HCT116 (cell line): ENCODE measurements around the gene GRM1. TPM values are rescaled to one million over a fixed set of nuclear protein-coding genes. Genes with fewer than 3 reads are reported as not detected.

Source experiments
- ATAC-seq: fragments of 200-7000 bp; cut with Tn5 transposase; 2 replicates; pipeline ENCODE4 v1.9.1; 2020; ENCODE audit warnings: mild to moderate bottlenecking, moderate library complexity
- BruUV-seq: library from RNA; stranded (reverse); fragments of 400-500 nt; replicated peaks from 2 replicates; lab custom pipeline; 2021; lab: Mats Ljungman, UMichigan
- CTCF ChIA-PET: fragments of 300-600 bp; sonication (Branson Sonifier 250); formaldehyde crosslinking; loops from one replicate; lab custom pipeline; 2021; ENCODE audit warnings: antibody characterized with exemption; lab: Charles Lee
- POLR2A ChIA-PET: fragments of 300-600, 350-600 bp; sonication (Branson Sonifier 250); formaldehyde crosslinking; loops from one replicate; lab custom pipeline; 2021; ENCODE audit warnings: antibody characterized with exemption; lab: Charles Lee
- RAD21 ChIA-PET, 2 experiments: fragments of 300-600 bp; sonication (Branson Sonifier 250); formaldehyde crosslinking; loops; one replicate each; lab custom pipeline; 2023; ENCODE audit warnings: low total read pairs in 2 of 2; ENCODE audit not compliant: uncharacterized antibody in 2 of 2, unreplicated experiment in 2 of 2, low non-redundant PET in 1 of 2; lab: Charles Lee
- DNase-seq: peaks from one replicate; pipeline ENCODE4 v3.0.0-alpha.2; 2010; ENCODE audit warnings: low read depth, low spot score
- H2AFZ ChIP-seq: fragments of 200-600 bp; shearing (Covaris generic), sonication (generic); 2 replicates; pipeline ENCODE4 v1.6.1; 2017; ENCODE audit warnings: low read depth, mixed run types, mixed read lengths, antibody characterized with exemption, low read length; ENCODE audit not compliant: poor library complexity, severe bottlenecking
- H3K27ac ChIP-seq: 2 replicates; pipeline ENCODE4 v1.5.1; 2012; ENCODE audit warnings: low read depth, low read length
- H3K27me3 ChIP-seq: fragments of 200-600 bp; sonication (generic); 2 replicates; pipeline ENCODE4 v1.6.1; 2016; ENCODE audit warnings: mixed run types, low read length, mixed read lengths; ENCODE audit not compliant: insufficient read depth
- H3K36me3 ChIP-seq, 2 experiments: fragments of 200-500 bp in 1 of 2; fragments of 200-600 bp in 1 of 2; sonication (Bioruptor generic) in 1 of 2; sonication (generic) in 1 of 2; 2 replicates each; pipeline versions ENCODE4 v1.5.1 to v1.6.1; 2014 to 2016; ENCODE audit warnings: low read length in 2 of 2, inconsistent platforms in 1 of 2, mixed read lengths in 1 of 2, mixed run types in 1 of 2; ENCODE audit not compliant: insufficient read depth in 2 of 2, control insufficient read depth in 1 of 2
- H3K4me1 ChIP-seq, 2 experiments: fragments of 200-600 bp in 1 of 2; sonication (generic) in 1 of 2; 2 replicates each; pipeline versions ENCODE4 v1.5.1 to v1.6.1; 2012 to 2017; ENCODE audit warnings: low read length in 2 of 2, inconsistent platforms in 1 of 2, mild to moderate bottlenecking in 1 of 2, mixed read lengths in 1 of 2, mixed run types in 1 of 2, moderate library complexity in 1 of 2; ENCODE audit not compliant: insufficient read depth in 2 of 2, control insufficient read depth in 1 of 2
- H3K4me2 ChIP-seq: fragments of 200-600 bp; sonication (generic); 2 replicates; pipeline ENCODE4 v1.6.1; 2017; ENCODE audit warnings: mixed run types, low read length, mixed read lengths
- H3K4me3 ChIP-seq, 2 experiments: fragments of 200-600 bp in 1 of 2; sonication (generic) in 1 of 2; replicated peaks in 1 of 2; 2 replicates each; pipeline ENCODE4 v1.5.1; 2011 to 2016; ENCODE audit warnings: low read length in 2 of 2, control low read depth in 1 of 2, low read depth in 1 of 2, mild to moderate bottlenecking in 1 of 2, mixed read lengths in 1 of 2, mixed run types in 1 of 2
- H3K79me2 ChIP-seq: fragments of 200-600 bp; sonication (generic); 2 replicates; pipeline ENCODE4 v1.6.1; 2017; ENCODE audit warnings: mild to moderate bottlenecking, mixed run types, low read length, moderate library complexity, mixed read lengths; ENCODE audit not compliant: insufficient read depth
- H3K9ac ChIP-seq: fragments of 200-600 bp; sonication (generic); 2 replicates; pipeline ENCODE4 v1.6.1; 2016; ENCODE audit warnings: low read length, mixed read lengths
- H3K9me2 ChIP-seq: fragments of 200-600 bp; sonication (generic), shearing (Covaris generic); 2 replicates; pipeline ENCODE4 v1.6.1; 2017; ENCODE audit warnings: mixed run types, mild to moderate bottlenecking, moderate library complexity; ENCODE audit not compliant: insufficient read depth
- H3K9me3 ChIP-seq, 2 experiments: fragments of 200-500 bp in 1 of 2; fragments of 200-600 bp in 1 of 2; sonication (Bioruptor generic) in 1 of 2; sonication (generic) in 1 of 2; 2 replicates each; pipeline ENCODE4 v1.6.1; 2014 to 2017; ENCODE audit warnings: low read length in 2 of 2, mixed read lengths in 2 of 2, inconsistent platforms in 1 of 2, low read depth in 1 of 2, mild to moderate bottlenecking in 1 of 2, mixed run types in 1 of 2, moderate library complexity in 1 of 2; ENCODE audit not compliant: control insufficient read depth in 1 of 2, insufficient read depth in 1 of 2
- H4K20me1 ChIP-seq: fragments of 200-600 bp; sonication (generic), shearing (Covaris generic); 2 replicates; pipeline ENCODE4 v1.6.1; 2017; ENCODE audit warnings: mixed run types, mild to moderate bottlenecking, moderate library complexity; ENCODE audit not compliant: insufficient read depth
- CBX3 ChIP-seq: IDR thresholded peaks from 2 replicates; pipeline ENCODE4 v1.6.1; 2012; ENCODE audit warnings: low read depth
- CEBPB ChIP-seq: IDR thresholded peaks from 2 replicates; pipeline ENCODE4 v1.6.1; 2012; ENCODE audit warnings: low read depth
- EGR1 ChIP-seq: IDR thresholded peaks from 2 replicates; pipeline ENCODE4 v1.6.1; 2012; ENCODE audit warnings: low read depth
- ELF1 ChIP-seq: IDR thresholded peaks from 2 replicates; pipeline ENCODE4 v1.6.1; 2012; ENCODE audit warnings: low read depth, borderline replicate concordance
- EZH2 ChIP-seq: fragments of 200-600 bp; sonication (generic); IDR thresholded peaks from 2 replicates; pipeline ENCODE4 v1.6.1; 2017; ENCODE audit warnings: antibody characterized with exemption, mixed run types
- EZH2phosphoT487 ChIP-seq: fragments of 200-600 bp; IDR thresholded peaks from 2 replicates; pipeline ENCODE4 v1.6.1; 2018; ENCODE audit warnings: antibody characterized with exemption, borderline replicate concordance
- FOSL1 ChIP-seq: IDR thresholded peaks from 2 replicates; pipeline ENCODE4 v1.6.1; 2012; ENCODE audit warnings: low read depth
- JUND ChIP-seq: IDR thresholded peaks from 2 replicates; pipeline ENCODE4 v1.6.1; 2012
- MAX ChIP-seq: IDR thresholded peaks from 2 replicates; pipeline ENCODE4 v1.6.1; 2012
- POLR2A ChIP-seq: IDR thresholded peaks from 2 replicates; pipeline ENCODE4 v1.7.0; 2011; ENCODE audit warnings: borderline replicate concordance; ENCODE audit not compliant: insufficient read depth, insufficient read length; ENCODE audit errors: extremely low read depth
- POLR2AphosphoS5 ChIP-seq: IDR thresholded peaks from 2 replicates; pipeline ENCODE4 v1.6.1; 2011; ENCODE audit warnings: mild to moderate bottlenecking, low read depth, low read length, moderate library complexity
- REST ChIP-seq: IDR thresholded peaks from 2 replicates; pipeline ENCODE4 v1.6.1; 2012; ENCODE audit warnings: low read depth
- SP1 ChIP-seq: IDR thresholded peaks from 2 replicates; pipeline ENCODE4 v1.6.1; 2012; ENCODE audit warnings: low read depth
- TCF7L2 ChIP-seq: IDR thresholded peaks from 2 replicates; pipeline ENCODE4 v1.7.0; 2011; ENCODE audit warnings: borderline replicate concordance, inconsistent platforms; ENCODE audit not compliant: insufficient read depth, insufficient read length; ENCODE audit errors: extremely low read depth
- YY1 ChIP-seq: IDR thresholded peaks from 2 replicates; pipeline ENCODE4 v1.6.1; 2011; ENCODE audit warnings: low read length, low read depth, moderate library complexity, mild to moderate bottlenecking; ENCODE audit not compliant: insufficient replicate concordance; ENCODE audit errors: extremely low read depth
- ZFX ChIP-seq: fragments of 450-650 bp; IDR thresholded peaks from 2 replicates; pipeline ENCODE4 v1.6.1; 2017
- ZNF274 ChIP-seq: fragments of 200-500 bp; sonication (Bioruptor generic); IDR thresholded peaks from 2 replicates; pipeline ENCODE4 v1.6.1; 2014; ENCODE audit warnings: mild to moderate bottlenecking, low read depth, low read length, inconsistent platforms
- intact Hi-C: fragments of 100-400 bp; cut with micrococcal nuclease; formaldehyde crosslinking; loops from 2 replicates; pipeline ENCODE4 v1.10.0; 2022
- total RNA-seq: library from RNA; stranded (reverse); gene quantifications from one replicate; pipeline ENCODE4 v1.2.1, GENCODE V29; 2021; ENCODE audit not compliant: unreplicated experiment
- TF ChIP-seq, protein P1 (sequence below): IDR thresholded peaks from 2 replicates; pipeline ENCODE4 v1.6.1; 2012

GRM1 gene
- total RNA-seq, 1 experiment from 2014 or later, result not detected

DNA sequence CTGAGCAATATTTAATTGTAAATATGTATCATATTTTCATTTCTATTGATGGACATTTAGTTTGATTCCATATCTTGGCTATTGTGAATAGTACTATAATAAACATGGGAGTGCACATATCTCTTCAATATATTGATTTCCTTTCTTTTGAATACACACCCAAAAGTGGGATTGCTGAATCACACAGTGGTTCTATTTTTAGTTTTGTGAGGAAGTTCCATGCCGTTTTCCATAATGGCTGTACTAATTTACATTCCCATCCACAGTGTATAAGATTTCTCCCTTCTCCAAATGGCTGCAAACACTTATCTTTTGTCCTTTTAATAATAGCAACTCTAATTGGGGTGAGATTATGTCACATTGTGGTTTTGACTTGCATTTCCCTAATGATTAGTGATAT lies 428.0 kb downstream of the GRM1 start:
- RAD21 ChIA-PET, result no interaction called here
- no peak for TF ChIP-seq CBX3
- TF ChIP-seq SP1, result no peak
- TF ChIP-seq MAX, result no peak
- TF ChIP-seq TCF7L2, result no peak
- no peak for TF ChIP-seq EGR1
- no peak for TF ChIP-seq POLR2A
- TF ChIP-seq EZH2phosphoT487, result no peak

DNA sequence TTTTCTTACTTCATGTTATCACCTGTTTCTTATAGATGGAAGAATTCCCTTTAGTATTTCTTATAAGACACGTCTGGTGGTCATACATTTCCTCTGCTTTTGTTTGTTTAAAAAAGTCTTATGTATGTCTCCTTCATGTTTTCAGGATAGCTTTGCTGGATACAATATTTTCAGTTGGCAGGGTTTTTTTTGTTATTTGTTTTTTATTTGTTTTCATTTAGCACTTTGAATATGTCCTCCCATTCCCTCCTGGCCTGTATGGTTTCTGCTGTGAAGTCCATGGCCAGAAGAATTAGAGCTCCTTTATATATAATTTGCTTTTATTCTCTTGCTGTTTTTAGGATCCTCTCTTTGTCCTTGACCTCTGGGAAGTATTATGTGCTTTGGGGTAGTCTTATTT lies 432.1 kb downstream of the GRM1 start:
- no peaks in the 10 kb centered on the region for H3K36me3 ChIP-seq
- H3K27me3 ChIP-seq, result no peaks in the 10 kb centered on the region
- no peaks in the 10 kb centered on the region for H3K79me2 ChIP-seq
- H3K9me2 ChIP-seq, result no peaks in the 10 kb centered on the region
- ChIA-PET CTCF (no interaction called here), POLR2A (no interaction called here), RAD21 (no interaction called here)
- no peak overlapping the region for H2AFZ ChIP-seq
- no peak for TF ChIP-seq EZH2
- TF ChIP-seq REST, result no peak
- no peak for TF ChIP-seq FOSL1
- TF ChIP-seq JUND, result no peak
- TF ChIP-seq CEBPB, result no peak
- TF ChIP-seq, protein P1, sequence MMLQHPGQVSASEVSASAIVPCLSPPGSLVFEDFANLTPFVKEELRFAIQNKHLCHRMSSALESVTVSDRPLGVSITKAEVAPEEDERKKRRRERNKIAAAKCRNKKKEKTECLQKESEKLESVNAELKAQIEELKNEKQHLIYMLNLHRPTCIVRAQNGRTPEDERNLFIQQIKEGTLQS, result no peak
- no peak for TF ChIP-seq ZNF274
- no peak for TF ChIP-seq EZH2phosphoT487
- no peak for TF ChIP-seq MAX
- TF ChIP-seq POLR2AphosphoS5, result no peak
- no peak for TF ChIP-seq YY1
- no peak for TF ChIP-seq ELF1
- no peak for TF ChIP-seq CBX3
- no peak for TF ChIP-seq ZFX
- H4K20me1 ChIP-seq, result no peaks in the 10 kb centered on the region
- intact Hi-C loops, result no loop called here
- DNase-seq (no peak), ATAC-seq (no peak)
- H3K4me1 ChIP-seq, result no peaks in the 10 kb centered on the region
- H3K4me2 ChIP-seq, result no peak overlapping the region
- no peak overlapping the region for H3K9ac ChIP-seq
- no TSS peak for BruUV-seq
- no peak overlapping the region for H3K27ac ChIP-seq
- H3K4me3 ChIP-seq, result no peak overlapping the region
- no peaks in the 10 kb centered on the region for H3K9me3 ChIP-seq

More for the DNA sequence above, 428.0 kb downstream of the GRM1 start:
- no peak overlapping the region for H3K27ac ChIP-seq
- no peak overlapping the region for H3K4me3 ChIP-seq
- H3K9me2 ChIP-seq, result no peaks in the 10 kb centered on the region
- no peak overlapping the region for H3K4me2 ChIP-seq
- ChIA-PET POLR2A (no interaction called here), CTCF (no interaction called here)
- H2AFZ ChIP-seq, result no peak overlapping the region
- no peaks in the 10 kb centered on the region for H3K79me2 ChIP-seq
- no peaks in the 10 kb centered on the region for H4K20me1 ChIP-seq
- H3K27me3 ChIP-seq, result no peaks in the 10 kb centered on the region
- no peaks in the 10 kb centered on the region for H3K9me3 ChIP-seq
- no TSS peak for BruUV-seq
- DNase-seq (no peak), ATAC-seq (no peak)
- H3K36me3 ChIP-seq, result no peaks in the 10 kb centered on the region
- H3K9ac ChIP-seq, result no peak overlapping the region
- H3K4me1 ChIP-seq, result no peaks in the 10 kb centered on the region
- intact Hi-C loops, result no loop called here
